ENCODE measurements around the gene USH1C. TPM values are rescaled to one million over a fixed set of nuclear protein-coding genes. Genes with fewer than 3 reads are reported as not detected.

USH1C gene
- total RNA-seq, 3 donors from 2014 or later (not counting 1 experiment from before 2014, with no cell fraction given): not detected

- WGBS (ENCODE audit: insufficient coverage): 81% methylated on average over 17 of the region's 17 CpGs
- Histone ChIP-seq H3K4me1 (ENCODE audit: control insufficient read depth, insufficient read depth, low read length) (no peaks in the 10 kb centered on the region), H3K9me3 (ENCODE audit: control insufficient read depth, insufficient read depth, low read length) (no peaks in the 10 kb centered on the region), H3K27me3 (ENCODE audit: control insufficient read depth, insufficient read depth, low read length) (no peaks in the 10 kb centered on the region), H3K4me3 (ENCODE audit: low read length) (no peak overlapping the region), H3K36me3 (ENCODE audit: control insufficient read depth, insufficient read depth, low read length) (no peaks in the 10 kb centered on the region), H3K27ac (ENCODE audit: low read length) (no peak overlapping the region)
- no peaks in the 10 kb centered on the region for H3K4me1 Mint-ChIP-seq
- H3K27ac Mint-ChIP-seq: no peak overlapping the region
- H3K27me3 Mint-ChIP-seq (ENCODE audit: low read depth in 2 of 2): peaks cover 0 to 2% of the 10 kb centered on the region in 2 donors
- H3K9me3 Mint-ChIP-seq: no peaks in the 10 kb centered on the region
- ATAC-seq (no peak), DNase-seq (no peak)
- H3K36me3 Mint-ChIP-seq: no peaks in the 10 kb centered on the region
- H3K4me3 Mint-ChIP-seq: no peak overlapping the region
- intact Hi-C loops (cut with micrococcal nuclease): no loop called here
- no peak for TF ChIP-seq CTCF (IDR thresholded peaks at IDR 0.05)
Measured at GRCh38 chr11:17522655-17523054, 21.6 kb downstream of the USH1C start.

GRCh38 chr11:17521106-17521900 is 22.9 kb downstream of the USH1C start:
- H3K4me1 ChIP-seq (ENCODE audit: control insufficient read depth, insufficient read depth, low read length): no peaks in the 10 kb centered on the region
- no peaks in the 10 kb centered on the region for H3K36me3 ChIP-seq (ENCODE audit: control insufficient read depth, insufficient read depth, low read length)
- no peak for TF ChIP-seq CTCF (IDR thresholded peaks at IDR 0.05)
- 86% methylated on average over 9 of the region's 11 CpGs for WGBS (ENCODE audit: insufficient coverage)
- intact Hi-C loops (cut with micrococcal nuclease): no loop called here
- ATAC-seq (no peak), DNase-seq (no peak)
- peaks cover 0 to 2% of the 10 kb centered on the region in 2 donors for H3K27me3 Mint-ChIP-seq (ENCODE audit: low read depth in 2 of 2)
- H3K4me1 Mint-ChIP-seq: no peaks in the 10 kb centered on the region
- H3K27me3 ChIP-seq (ENCODE audit: control insufficient read depth, insufficient read depth, low read length): no peaks in the 10 kb centered on the region
- no peaks in the 10 kb centered on the region for H3K36me3 Mint-ChIP-seq
- H3K9me3 ChIP-seq (ENCODE audit: control insufficient read depth, insufficient read depth, low read length): no peaks in the 10 kb centered on the region
- H3K4me3 Mint-ChIP-seq: no peak overlapping the region
- H3K9me3 Mint-ChIP-seq: no peaks in the 10 kb centered on the region
- no peak overlapping the region for H3K27ac ChIP-seq (ENCODE audit: low read length)
- H3K4me3 ChIP-seq (ENCODE audit: low read length): no peak overlapping the region
- H3K27ac Mint-ChIP-seq: no peak overlapping the region

GRCh38 chr11:17519061-17519885 is 24.9 kb downstream of the USH1C start:
- Histone ChIP-seq H3K4me1 (ENCODE audit: control insufficient read depth, insufficient read depth, low read length) (no peaks in the 10 kb centered on the region), H3K9me3 (ENCODE audit: control insufficient read depth, insufficient read depth, low read length) (no peaks in the 10 kb centered on the region), H3K4me3 (ENCODE audit: low read length) (no peak overlapping the region), H3K27ac (ENCODE audit: low read length) (no peak overlapping the region), H3K36me3 (ENCODE audit: control insufficient read depth, insufficient read depth, low read length) (no peaks in the 10 kb centered on the region), H3K27me3 (ENCODE audit: control insufficient read depth, insufficient read depth, low read length) (no peaks in the 10 kb centered on the region)
- no peak overlapping the region for H3K4me3 Mint-ChIP-seq
- no peak for TF ChIP-seq CTCF (IDR thresholded peaks at IDR 0.05)
- 86% methylated on average over 7 of the region's 7 CpGs for WGBS (ENCODE audit: insufficient coverage)
- no peaks in the 10 kb centered on the region for H3K9me3 Mint-ChIP-seq
- intact Hi-C loops (cut with micrococcal nuclease): no loop called here
- no peak for DNase-seq
- no peaks in the 10 kb centered on the region for H3K36me3 Mint-ChIP-seq
- no peaks in the 10 kb centered on the region for H3K4me1 Mint-ChIP-seq
- peaks cover 0 to 2% of the 10 kb centered on the region in 2 donors for H3K27me3 Mint-ChIP-seq (ENCODE audit: low read depth in 2 of 2)
- ATAC-seq: no peak
- no peak overlapping the region for H3K27ac Mint-ChIP-seq

Measured in natural killer cell (primary cell).